Kasumi-1 (cell line): ENCODE results near the gene MED8.
"Not testable (repeated sequence)": the region's sequence is repeated elsewhere in the genome, so short reads cannot be mapped to it uniquely, and the experiment has no call there.

Experiments
- DNase-seq, 2 experiments: peaks; one replicate each; lab custom pipeline; 2025; lab: John Stamatoyannopoulos, UW

MED8 gene

GRCh38 chr1:43421976-43422750 lies 32.6 kb upstream of the MED8 start:
- DNase-seq, result no peak

- no peak for DNase-seq
These were observed 31.8 kb upstream of the MED8 start for GRCh38 chr1:43421396-43421795.

GRCh38 chr1:43420874-43421273 lies 31.3 kb upstream of the MED8 start:
- DNase-seq, result no peak

- DNase-seq, result no peak
These were observed 30.2 kb upstream of the MED8 start for GRCh38 chr1:43419627-43420425.

- DNase-seq, result no peak
These were observed 29.3 kb upstream of the MED8 start for GRCh38 chr1:43418858-43419257.

- no peak for DNase-seq
These were observed 26.3 kb upstream of the MED8 start for GRCh38 chr1:43415901-43416300.

GRCh38 chr1:43414634-43415223 lies 25.1 kb upstream of the MED8 start:
- DNase-seq, result peak; percentile 71 to 82

GRCh38 chr1:43413426-43413825 lies 23.8 kb upstream of the MED8 start:
- not testable (repeated sequence) for DNase-seq

GRCh38 chr1:43410571-43410970 lies 21.0 kb upstream of the MED8 start:
- no peak for DNase-seq

GRCh38 chr1:43405876-43406234 lies 16.3 kb upstream of the MED8 start:
- DNase-seq, result no peak

GRCh38 chr1:43405219-43405875 lies 15.7 kb upstream of the MED8 start:
- DNase-seq, result no peak

- DNase-seq, result no peak
These were observed 14.8 kb upstream of the MED8 start for GRCh38 chr1:43404353-43404752.

- DNase-seq, result no peak
These were observed 12.7 kb upstream of the MED8 start for GRCh38 chr1:43402089-43402865.

GRCh38 chr1:43400441-43400840 lies 10.8 kb upstream of the MED8 start:
- not testable (repeated sequence) for DNase-seq

GRCh38 chr1:43398227-43398626 lies 8.6 kb upstream of the MED8 start:
- DNase-seq, result no peak

GRCh38 chr1:43396059-43396458 lies 6.5 kb upstream of the MED8 start:
- DNase-seq, result no peak

GRCh38 chr1:43395523-43395922 lies 5.9 kb upstream of the MED8 start:
- no peak for DNase-seq

GRCh38 chr1:43392702-43393101 lies 3.1 kb upstream of the MED8 start:
- DNase-seq, result no peak

GRCh38 chr1:43388613-43389012 lies 987 bp downstream of the MED8 start:
- no peak for DNase-seq

GRCh38 chr1:43387976-43388599 lies 1.5 kb downstream of the MED8 start:
- no peak for DNase-seq

- no peak for DNase-seq
These were observed 2.9 kb downstream of the MED8 start for GRCh38 chr1:43386676-43387075.
